SH-SY5Y (cell line): ENCODE measurements around the gene SCAF11.

Experiments used
- GATA2 ChIP-seq: IDR thresholded peaks from 2 replicates; pipeline ENCODE4 v1.6.1; 2011; ENCODE audit warnings: mild to moderate bottlenecking, low read depth, low read length
- GATA3 ChIP-seq: IDR thresholded peaks from 2 replicates; pipeline ENCODE4 v1.6.1; 2011; ENCODE audit warnings: low read depth, mild to moderate bottlenecking, low read length, moderate library complexity

The SCAF11 gene

GRCh38 chr12:45948546-45948945, 41.8 kb downstream of the SCAF11 start:
- TF ChIP-seq GATA2 (no peak), GATA3 (no peak)

GRCh38 chr12:45946435-45946834, 43.9 kb downstream of the SCAF11 start:
- TF ChIP-seq GATA3: no peak
- TF ChIP-seq GATA2: no peak

GRCh38 chr12:45944771-45945170, 45.6 kb downstream of the SCAF11 start:
- no peak for TF ChIP-seq GATA2
- TF ChIP-seq GATA3: no peak

- TF ChIP-seq GATA3: no peak
- no peak for TF ChIP-seq GATA2
These were observed 50.6 kb downstream of the SCAF11 start for GRCh38 chr12:45939759-45940158.

GRCh38 chr12:45938566-45938965, 51.8 kb downstream of the SCAF11 start:
- TF ChIP-seq GATA3 (no peak), GATA2 (no peak)

GRCh38 chr12:45934956-45935355, 55.4 kb downstream of the SCAF11 start:
- no peak for TF ChIP-seq GATA3
- no peak for TF ChIP-seq GATA2

- no peak for TF ChIP-seq GATA2
- no peak for TF ChIP-seq GATA3
These were observed 56.9 kb downstream of the SCAF11 start for GRCh38 chr12:45933504-45933903.

GRCh38 chr12:45930369-45930768, 60.0 kb downstream of the SCAF11 start:
- TF ChIP-seq GATA2 (no peak), GATA3 (no peak)

- TF ChIP-seq GATA2 (no peak), GATA3 (no peak)
These were observed 62.1 kb downstream of the SCAF11 start for GRCh38 chr12:45928309-45928708.

GRCh38 chr12:45918818-45919217, 71.6 kb downstream of the SCAF11 start:
- TF ChIP-seq GATA3 (no peak), GATA2 (no peak)

GRCh38 chr12:45915405-45915804, 75.0 kb downstream of the SCAF11 start:
- no peak for TF ChIP-seq GATA2
- TF ChIP-seq GATA3: no peak

- TF ChIP-seq GATA2: no peak
- no peak for TF ChIP-seq GATA3
These were observed 76.3 kb downstream of the SCAF11 start for GRCh38 chr12:45914090-45914489.

GRCh38 chr12:45913631-45914030, 76.7 kb downstream of the SCAF11 start:
- TF ChIP-seq GATA2: no peak

GRCh38 chr12:45912774-45913173, 77.6 kb downstream of the SCAF11 start:
- TF ChIP-seq GATA2 (no peak), GATA3 (no peak)

GRCh38 chr12:45909041-45909713, 81.2 kb downstream of the SCAF11 start:
- TF ChIP-seq GATA3 (no peak), GATA2 (no peak)

GRCh38 chr12:45907955-45908354, 82.4 kb downstream of the SCAF11 start:
- TF ChIP-seq GATA2: no peak
- TF ChIP-seq GATA3: no peak

- no peak for TF ChIP-seq GATA3
- TF ChIP-seq GATA2: no peak
These were observed 92.3 kb downstream of the SCAF11 start for GRCh38 chr12:45898094-45898493.

GRCh38 chr12:45895961-45896360, 94.4 kb downstream of the SCAF11 start:
- TF ChIP-seq GATA2 (no peak), GATA3 (no peak)
